Trophoblast cell (in vitro differentiated cells and primary cell): ENCODE data around the gene PRKCE.

Experiments used
- DNase-seq, 2 donors: peaks; one replicate each; pipeline ENCODE4 v3.0.0-alpha.2; 2016
- H2AFZ ChIP-seq: 2 replicates; pipeline ENCODE4 v1.6.1; 2013; ENCODE audit warnings: low read length, moderate library complexity, mild to moderate bottlenecking; ENCODE audit not compliant: insufficient read depth, poor library complexity
- H2AK5ac ChIP-seq: 2 replicates; pipeline ENCODE4 v1.6.1; 2013; ENCODE audit warnings: mild to moderate bottlenecking, low read length
- H2BK120ac ChIP-seq: 2 replicates; pipeline ENCODE4 v1.6.1; 2013; ENCODE audit warnings: low read length, mild to moderate bottlenecking, moderate library complexity; ENCODE audit not compliant: insufficient read depth, poor library complexity
- H2BK12ac ChIP-seq: 2 replicates; pipeline ENCODE4 v1.6.1; 2013; ENCODE audit warnings: mild to moderate bottlenecking, low read length, moderate library complexity
- H2BK5ac ChIP-seq: 2 replicates; pipeline ENCODE4 v1.6.1; 2013; ENCODE audit warnings: low read length, low read depth, moderate library complexity, mild to moderate bottlenecking; ENCODE audit not compliant: poor library complexity
- H3K14ac ChIP-seq: 2 replicates; pipeline ENCODE4 v1.6.1; 2013; ENCODE audit warnings: mild to moderate bottlenecking, low read length
- H3K18ac ChIP-seq: 2 replicates; pipeline ENCODE4 v1.6.1; 2013; ENCODE audit warnings: mild to moderate bottlenecking, low read length
- H3K23ac ChIP-seq: 2 replicates; pipeline ENCODE4 v1.6.1; 2013; ENCODE audit warnings: low read length
- H3K27ac ChIP-seq: 2 replicates; pipeline ENCODE4 v1.5.1; 2013; ENCODE audit warnings: low read depth, mild to moderate bottlenecking, inconsistent platforms, low read length, moderate library complexity
- H3K27me3 ChIP-seq: 2 replicates; pipeline ENCODE4 v1.6.1; 2013; ENCODE audit warnings: inconsistent platforms, mild to moderate bottlenecking, low read length, moderate library complexity; ENCODE audit not compliant: insufficient read depth
- H3K36me3 ChIP-seq, 2 experiments: 1 replicate in 1 of 2; 2 replicates in 1 of 2; pipeline ENCODE4 v1.6.1; 2013; ENCODE audit warnings: low read length in 2 of 2, mild to moderate bottlenecking in 2 of 2, moderate library complexity in 1 of 2; ENCODE audit not compliant: insufficient read depth in 2 of 2, control insufficient read depth in 1 of 2
- H3K4ac ChIP-seq: 2 replicates; pipeline ENCODE4 v1.6.1; 2013; ENCODE audit warnings: low read depth, mild to moderate bottlenecking, low read length, moderate library complexity
- H3K4me1 ChIP-seq, 2 experiments: 1 replicate in 1 of 2; 2 replicates in 1 of 2; pipeline ENCODE4 v1.6.1; 2013; ENCODE audit warnings: low read length in 2 of 2, mild to moderate bottlenecking in 2 of 2, moderate library complexity in 1 of 2; ENCODE audit not compliant: insufficient read depth in 2 of 2, control insufficient read depth in 1 of 2
- H3K4me2 ChIP-seq: 2 replicates; pipeline ENCODE4 v1.6.1; 2013; ENCODE audit warnings: inconsistent platforms, mild to moderate bottlenecking, low read length, moderate library complexity
- H3K4me3 ChIP-seq: 2 replicates; pipeline ENCODE4 v1.5.1; 2013; ENCODE audit warnings: mild to moderate bottlenecking, low read depth, low read length, inconsistent platforms
- H3K79me1 ChIP-seq: one replicate; pipeline ENCODE4 v1.6.1; 2013; ENCODE audit warnings: low read length
- H3K79me2 ChIP-seq: 2 replicates; pipeline ENCODE4 v1.6.1; 2013; ENCODE audit warnings: low read length, mild to moderate bottlenecking; ENCODE audit not compliant: control insufficient read depth, insufficient read depth, poor library complexity
- H3K9ac ChIP-seq: 2 replicates; pipeline ENCODE4 v1.6.1; 2013; ENCODE audit warnings: mild to moderate bottlenecking, low read length
- H3K9me3 ChIP-seq: 2 replicates; pipeline ENCODE4 v1.6.1; 2013; ENCODE audit warnings: low read depth, mild to moderate bottlenecking, control low read depth, inconsistent platforms, low read length; ENCODE audit not compliant: insufficient read depth
- H4K12ac ChIP-seq: 2 replicates; pipeline ENCODE4 v1.6.1; 2013; ENCODE audit warnings: low read depth, mild to moderate bottlenecking, low read length, moderate library complexity
- H4K8ac ChIP-seq: 2 replicates; pipeline ENCODE4 v1.6.1; 2013; ENCODE audit warnings: low read depth, mild to moderate bottlenecking, low read length, moderate library complexity
- H4K91ac ChIP-seq: one replicate; pipeline ENCODE4 v1.6.1; 2013; ENCODE audit warnings: low read depth, mild to moderate bottlenecking, low read length, moderate library complexity
- WGBS: extraction: QIAGEN DNeasy Blood & Tissue Kit; methylation state at CpG from one replicate; pipeline ENCODE4 v1.1.7; 2013; ENCODE audit warnings: missing lambda C conversion rate; ENCODE audit not compliant: insufficient read length, insufficient coverage; ENCODE audit errors: extremely low coverage; 5-methylcytosine and 5-hydroxymethylcytosine counted together

The PRKCE gene

DNA sequence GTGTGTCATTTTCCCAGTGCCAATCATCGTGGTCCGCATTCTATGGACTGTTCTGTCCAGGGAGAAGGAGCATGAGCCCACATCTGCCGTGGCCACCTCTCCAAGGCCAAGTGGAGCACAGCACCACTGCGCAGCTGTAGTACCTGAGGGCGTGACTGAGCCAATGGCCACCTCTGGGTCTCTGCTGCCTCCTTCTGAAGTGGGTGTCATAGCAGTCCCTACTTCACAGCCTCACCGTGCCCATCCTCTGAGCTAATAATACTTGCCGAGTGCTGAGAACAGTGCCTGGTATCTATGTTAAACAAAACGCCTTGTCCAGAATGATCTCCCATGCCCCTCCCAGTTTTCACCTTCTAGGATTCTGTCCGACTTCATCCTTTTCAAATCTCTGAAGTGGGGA is 256.1 kb downstream of the PRKCE start:
- Histone ChIP-seq H4K8ac (no peak overlapping the region), H3K14ac (no peak overlapping the region), H2AFZ (no peak overlapping the region), H3K4me1 (no peaks in the 10 kb centered on the region), H3K4ac (no peak overlapping the region), H3K79me1 (no peaks in the 10 kb centered on the region), H4K91ac (no peak overlapping the region), H2BK5ac (no peak overlapping the region), H3K27me3 (no peaks in the 10 kb centered on the region), H3K9me3 (no peaks in the 10 kb centered on the region), H2BK12ac (no peak overlapping the region), H3K9ac (no peak overlapping the region), H3K23ac (no peak overlapping the region), H4K12ac (no peak overlapping the region), H3K79me2 (no peaks in the 10 kb centered on the region), H3K27ac (no peak overlapping the region), H3K4me2 (no peak overlapping the region), H3K4me3 (no peak overlapping the region), H2BK120ac (no peak overlapping the region), H2AK5ac (no peak overlapping the region), H3K36me3 (no peaks in the 10 kb centered on the region), H3K18ac (no peak overlapping the region)
- no CpG with 5 or more reads among the region's 9 CpGs for WGBS
- DNase-seq: no peak

GRCh38 chr2:45908316-45909170 is 257.1 kb downstream of the PRKCE start:
- Histone ChIP-seq H3K79me1 (no peaks in the 10 kb centered on the region), H3K27ac (no peak overlapping the region), H2BK12ac (no peak overlapping the region), H3K4me3 (no peak overlapping the region), H3K4me2 (no peak overlapping the region), H4K91ac (no peak overlapping the region), H3K9ac (no peak overlapping the region), H3K4me1 (no peaks in the 10 kb centered on the region), H3K4ac (no peak overlapping the region), H3K18ac (no peak overlapping the region), H3K27me3 (no peaks in the 10 kb centered on the region), H3K14ac (no peak overlapping the region), H3K36me3 (no peaks in the 10 kb centered on the region), H2BK120ac (no peak overlapping the region), H4K12ac (no peak overlapping the region), H4K8ac (no peak overlapping the region), H2AFZ (no peak overlapping the region), H2BK5ac (no peak overlapping the region), H3K9me3 (no peaks in the 10 kb centered on the region), H2AK5ac (no peak overlapping the region), H3K23ac (no peak overlapping the region), H3K79me2 (no peaks in the 10 kb centered on the region)
- WGBS: no CpG with 5 or more reads among the region's 12 CpGs
- peak in 1 of 2 donors; percentile 30 for DNase-seq

DNA sequence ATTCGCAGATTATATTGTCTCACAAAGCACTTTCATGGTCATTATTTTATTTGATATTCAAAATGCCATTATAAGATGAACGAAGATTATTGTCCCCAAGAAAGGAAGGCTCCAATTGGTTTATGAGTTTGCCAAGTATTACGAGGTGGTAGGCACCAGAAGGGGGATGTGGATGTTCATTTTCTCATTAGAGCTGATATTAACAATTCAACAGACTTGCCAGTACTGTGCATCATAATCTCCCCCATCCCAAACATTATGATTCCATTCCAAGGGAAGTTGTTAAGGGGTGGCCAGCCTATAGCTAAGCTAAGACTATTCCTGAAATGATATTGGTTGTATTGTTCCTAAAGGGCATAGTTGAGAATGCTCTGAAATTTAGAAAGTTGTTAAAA is 257.7 kb downstream of the PRKCE start:
- Histone ChIP-seq H4K91ac (no peak overlapping the region), H2AK5ac (no peak overlapping the region), H3K4me3 (no peak overlapping the region), H4K12ac (no peak overlapping the region), H3K9me3 (no peaks in the 10 kb centered on the region), H3K79me2 (no peaks in the 10 kb centered on the region), H3K9ac (no peak overlapping the region), H4K8ac (no peak overlapping the region), H3K23ac (no peak overlapping the region), H2BK12ac (no peak overlapping the region), H3K18ac (no peak overlapping the region), H2BK120ac (no peak overlapping the region), H3K4me1 (no peaks in the 10 kb centered on the region), H3K36me3 (no peaks in the 10 kb centered on the region), H3K79me1 (no peaks in the 10 kb centered on the region), H3K4ac (no peak overlapping the region), H3K14ac (no peak overlapping the region), H2BK5ac (no peak overlapping the region), H3K27ac (no peak overlapping the region), H3K27me3 (no peaks in the 10 kb centered on the region), H2AFZ (no peak overlapping the region), H3K4me2 (no peak overlapping the region)
- no CpG with 5 or more reads among the region's 3 CpGs for WGBS
- no peak for DNase-seq

DNA sequence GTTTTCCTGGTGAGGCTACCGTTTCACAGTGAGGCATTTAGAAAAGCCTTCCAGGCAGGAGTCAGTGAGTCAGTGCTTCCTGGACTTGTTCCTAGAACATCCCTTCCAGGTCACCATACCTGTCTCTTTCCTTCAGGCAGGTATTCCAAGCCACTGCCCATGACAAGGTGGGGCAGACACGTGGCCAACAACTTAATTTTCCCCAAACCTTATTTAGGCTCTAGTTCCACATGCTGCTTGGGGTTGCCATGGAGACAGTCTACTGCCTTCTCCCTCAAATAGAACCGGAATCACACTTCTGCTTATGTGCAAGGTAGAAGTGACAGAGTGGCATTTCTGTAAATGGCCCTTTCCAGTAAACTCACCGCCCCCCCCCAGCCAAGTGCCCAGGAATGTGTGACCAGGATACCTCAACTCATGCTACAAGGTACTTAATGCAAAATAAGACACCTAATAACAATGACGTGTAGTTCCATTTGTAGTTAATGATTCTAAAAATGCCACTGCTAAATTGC is 258.3 kb downstream of the PRKCE start:
- H2BK12ac ChIP-seq: no peak overlapping the region
- no peak overlapping the region for H3K14ac ChIP-seq
- H3K18ac ChIP-seq: no peak overlapping the region
- no peaks in the 10 kb centered on the region for H3K79me1 ChIP-seq
- no peaks in the 10 kb centered on the region for H3K27me3 ChIP-seq
- no peak overlapping the region for H2BK5ac ChIP-seq
- H3K4me1 ChIP-seq: no peaks in the 10 kb centered on the region
- H3K23ac ChIP-seq: no peak overlapping the region
- H2AFZ ChIP-seq: no peak overlapping the region
- no peak overlapping the region for H3K9ac ChIP-seq
- DNase-seq: peak; percentile 72 to 78
- no peak overlapping the region for H4K91ac ChIP-seq
- H4K12ac ChIP-seq: no peak overlapping the region
- H2BK120ac ChIP-seq: no peak overlapping the region
- H4K8ac ChIP-seq: no peak overlapping the region
- no peaks in the 10 kb centered on the region for H3K9me3 ChIP-seq
- no peak overlapping the region for H3K4ac ChIP-seq
- H3K4me3 ChIP-seq: no peak overlapping the region
- H3K79me2 ChIP-seq: no peaks in the 10 kb centered on the region
- WGBS: no CpG with 5 or more reads among the region's 5 CpGs
- no peaks in the 10 kb centered on the region for H3K36me3 ChIP-seq
- no peak overlapping the region for H2AK5ac ChIP-seq
- no peak overlapping the region for H3K4me2 ChIP-seq
- no peak overlapping the region for H3K27ac ChIP-seq
